Motor neuron (in vitro differentiated cells): ENCODE measurements around the gene SMC1B. TPM values are rescaled to one million over a fixed set of nuclear protein-coding genes. Genes with fewer than 3 reads are reported as not detected.

Experiments
- ATAC-seq, 8 experiments: fragments of 200-7000 bp; cut with Tn5 transposase; replicated peaks in 6 of 8; 2 replicates each; pipeline ENCODE4 v1.8.0; 2021; ENCODE audit warnings: mild to moderate bottlenecking in 8 of 8, moderate library complexity in 8 of 8
- H3K27ac ChIP-seq, 2 donors: fragments of 250-450 bp; sonication (Bioruptor Pico); 2 replicates each; pipeline ENCODE4 v1.9.0; 2021; ENCODE audit warnings: antibody characterized with exemption in 2 of 2, mild to moderate bottlenecking in 2 of 2, moderate library complexity in 1 of 2
- H3K4me1 ChIP-seq, 2 donors: fragments of 250-450 bp; sonication (Bioruptor Pico); replicated peaks in 1 of 2; 2 replicates each; pipeline ENCODE4 v1.6.1; 2021; ENCODE audit warnings: antibody characterized with exemption in 2 of 2, mild to moderate bottlenecking in 2 of 2, moderate library complexity in 1 of 2
- H3K4me3 ChIP-seq, 5 donors: fragments of 250-450 bp; sonication (Bioruptor Pico); 2 replicates each; pipeline ENCODE4 v1.9.0; 2021; ENCODE audit warnings: antibody characterized with exemption in 5 of 5, mild to moderate bottlenecking in 5 of 5, moderate library complexity in 4 of 5
- WGBS, 10 experiments: fragments of 450-650 bp; shearing (Covaris generic); methylation state at CpG; one replicate each; pipeline ENCODE4 v1.0.0; 2022; 5-methylcytosine and 5-hydroxymethylcytosine counted together
- in situ Hi-C, 9 experiments: fragments of 400-800 bp; cut with MboI; loops; one replicate each; pipeline ENCODE4 v1.15.0; 2021; ENCODE audit warnings: low sequenced_read_pairs in 9 of 9, low pct_unique_long_range_greater_than_20kb in 2 of 9; ENCODE audit not compliant: unreplicated experiment in 9 of 9
- total RNA-seq, 8 experiments: library from RNA; unstranded; fragments of 300-600 nt; gene quantifications; 2 replicates each; pipeline versions ENCODE4 v1.2.3 to v1.2.4, GENCODE V29; 2022

The SMC1B gene
- total RNA-seq, 8 experiments from 2014 or later, result 0.05 to 0.21 (median 0.09) TPM; not detected in 1

DNA sequence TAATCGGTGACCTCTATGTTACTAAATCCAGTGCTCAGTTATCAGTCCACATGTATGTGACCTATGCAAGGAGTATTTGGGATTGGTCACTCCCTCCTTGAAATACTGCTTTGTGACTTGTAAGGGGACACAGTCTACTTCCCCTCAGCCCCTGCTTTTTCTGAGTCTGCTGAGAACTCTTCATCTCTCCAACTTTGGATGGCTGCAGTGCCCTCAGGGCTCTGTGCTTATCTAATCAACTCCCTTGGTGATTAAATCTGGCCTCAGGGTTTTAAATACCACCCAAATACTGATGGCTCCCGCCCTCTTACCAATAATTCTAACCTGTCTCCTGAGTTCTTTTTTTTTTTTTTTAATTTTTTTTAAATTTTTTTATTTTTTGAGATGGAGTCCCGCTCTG lies 63.5 kb downstream of the SMC1B start:
- H3K27ac ChIP-seq, result no peak overlapping the region
- no peak overlapping the region for H3K4me3 ChIP-seq
- no peaks in the 10 kb centered on the region for H3K4me1 ChIP-seq
- in situ Hi-C loops, result no loop called here
- no peak for ATAC-seq
- WGBS, 10 experiments, result 85 to 100% (median 100%) methylated on average over 1 to 3 of the region's 3 CpGs; no CpG with 5 or more reads in 1 of the 10 experiments

- Histone ChIP-seq H3K27ac (no peak overlapping the region), H3K4me3 (no peak overlapping the region), H3K4me1 (no peaks in the 10 kb centered on the region)
- peak in 7 of 8 experiments; percentile 38 to 81 (median 62) for ATAC-seq
- in situ Hi-C loops, result no loop called here
- 17 to 82% (median 65%) methylated on average over 1 to 4 of the region's 5 CpGs; no CpG with 5 or more reads in 1 of the 10 experiments for WGBS, 10 experiments
These were observed 69.1 kb downstream of the SMC1B start for GRCh38 chr22:45344334-45344733.

GRCh38 chr22:45343143-45343542 lies 70.3 kb downstream of the SMC1B start:
- Histone ChIP-seq H3K4me1 (no peaks in the 10 kb centered on the region), H3K27ac (no peak overlapping the region), H3K4me3 (no peak overlapping the region)
- in situ Hi-C loops, result no loop called here
- no peak for ATAC-seq
- whole genome bisulfite sequencing, 10 experiments, result 82 to 100% (median 96%) methylated on average over 2 to 8 of the region's 8 CpGs; no CpG with 5 or more reads in 3 of the 10 experiments

DNA sequence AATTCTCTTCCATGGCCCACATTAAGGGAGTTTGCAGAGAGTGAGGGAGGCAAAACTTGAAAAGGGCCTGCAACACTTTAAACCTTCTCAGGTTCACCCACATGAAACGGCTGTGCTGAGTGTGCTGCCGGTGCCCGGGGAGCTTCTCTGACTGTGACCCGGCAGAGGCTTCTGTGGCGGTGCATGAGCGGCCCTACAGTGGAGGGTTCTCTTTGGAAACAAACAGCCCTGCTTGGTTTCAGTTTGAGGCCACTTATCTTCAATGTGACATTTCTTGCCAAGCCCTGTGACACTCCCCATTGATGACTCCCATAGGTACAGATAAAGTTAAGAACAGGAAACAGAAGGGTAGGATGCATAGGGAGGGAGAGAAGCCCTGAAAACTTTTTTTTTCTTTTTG lies 71.9 kb downstream of the SMC1B start:
- in situ Hi-C loops, result no loop called here
- ATAC-seq, result no peak
- H3K4me3 ChIP-seq, result no peak overlapping the region
- WGBS, 10 experiments, result 51 to 95% (median 88%) methylated on average over 1 to 6 of the region's 6 CpGs; no CpG with 5 or more reads in 5 of the 10 experiments
- H3K27ac ChIP-seq, result no peak overlapping the region
- H3K4me1 ChIP-seq, result peaks cover 0 to 5% of the 10 kb centered on the region in 2 donors

- no peak overlapping the region for H3K4me3 ChIP-seq
- 50 to 100% (median 84%) methylated on average over 1 to 8 of the region's 8 CpGs; no CpG with 5 or more reads in 3 of the 10 experiments for WGBS, 10 experiments
- H3K27ac ChIP-seq, result no peak overlapping the region
- H3K4me1 ChIP-seq, result peaks cover 0 to 11% of the 10 kb centered on the region in 2 donors
- in situ Hi-C loops, result no loop called here
- no peak for ATAC-seq
These were observed 73.1 kb downstream of the SMC1B start for GRCh38 chr22:45340323-45340722.

DNA sequence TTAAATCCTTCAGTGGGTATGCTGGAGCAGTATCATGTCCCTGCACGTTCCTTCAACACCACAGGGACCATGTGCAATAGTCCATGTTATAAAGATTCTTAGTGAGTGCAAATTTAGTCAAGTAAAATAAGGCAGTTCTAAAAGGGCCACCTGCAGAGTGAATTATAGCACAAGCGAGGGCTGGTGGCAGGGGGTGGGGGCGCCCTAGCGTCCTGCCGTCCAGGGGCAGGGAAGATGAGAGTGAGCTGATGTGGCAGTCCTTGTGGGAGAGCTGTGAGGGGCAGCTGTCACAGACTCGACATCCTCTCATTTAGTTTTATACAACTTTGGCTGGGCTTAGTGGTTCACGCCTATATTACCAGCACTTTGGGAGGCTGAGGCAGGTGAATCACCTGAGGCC lies 74.6 kb downstream of the SMC1B start:
- H3K27ac ChIP-seq, result no peak overlapping the region
- in situ Hi-C loops, result no loop called here

GRCh38 chr22:45337536-45337935 lies 75.9 kb downstream of the SMC1B start:
- 60 to 100% (median 94%) methylated on average over 1 to 5 of the region's 9 CpGs; no CpG with 5 or more reads in 2 of the 10 experiments for WGBS, 10 experiments
- in situ Hi-C loops, result no loop called here
- H3K4me1 ChIP-seq, result peaks cover 0 to 11% of the 10 kb centered on the region in 2 donors
- H3K27ac ChIP-seq, result no peak overlapping the region
- no peak for ATAC-seq
- H3K4me3 ChIP-seq, result no peak overlapping the region

More for the DNA sequence above, 74.6 kb downstream of the SMC1B start:
- Histone ChIP-seq H3K4me3 (no peak overlapping the region), H3K4me1 (peaks cover 0 to 11% of the 10 kb centered on the region in 2 donors)
- WGBS, 10 experiments, result 20 to 100% (median 90%) methylated on average over 1 to 4 of the region's 7 CpGs; no CpG with 5 or more reads in 4 of the 10 experiments
- ATAC-seq, result no peak

- H3K4me1 ChIP-seq, result peaks cover 0 to 11% of the 10 kb centered on the region in 2 donors
- in situ Hi-C loops, result no loop called here
- H3K27ac ChIP-seq, result no peak overlapping the region
- ATAC-seq, result peak in 3 of 8 experiments; percentile 50 to 86 (median 62)
- WGBS, 10 experiments, result 33 to 100% (median 74%) methylated on average over 1 to 11 of the region's 18 CpGs; no CpG with 5 or more reads in 3 of the 10 experiments
- H3K4me3 ChIP-seq, result no peak overlapping the region
These were observed 76.4 kb downstream of the SMC1B start for GRCh38 chr22:45336971-45337431.

DNA sequence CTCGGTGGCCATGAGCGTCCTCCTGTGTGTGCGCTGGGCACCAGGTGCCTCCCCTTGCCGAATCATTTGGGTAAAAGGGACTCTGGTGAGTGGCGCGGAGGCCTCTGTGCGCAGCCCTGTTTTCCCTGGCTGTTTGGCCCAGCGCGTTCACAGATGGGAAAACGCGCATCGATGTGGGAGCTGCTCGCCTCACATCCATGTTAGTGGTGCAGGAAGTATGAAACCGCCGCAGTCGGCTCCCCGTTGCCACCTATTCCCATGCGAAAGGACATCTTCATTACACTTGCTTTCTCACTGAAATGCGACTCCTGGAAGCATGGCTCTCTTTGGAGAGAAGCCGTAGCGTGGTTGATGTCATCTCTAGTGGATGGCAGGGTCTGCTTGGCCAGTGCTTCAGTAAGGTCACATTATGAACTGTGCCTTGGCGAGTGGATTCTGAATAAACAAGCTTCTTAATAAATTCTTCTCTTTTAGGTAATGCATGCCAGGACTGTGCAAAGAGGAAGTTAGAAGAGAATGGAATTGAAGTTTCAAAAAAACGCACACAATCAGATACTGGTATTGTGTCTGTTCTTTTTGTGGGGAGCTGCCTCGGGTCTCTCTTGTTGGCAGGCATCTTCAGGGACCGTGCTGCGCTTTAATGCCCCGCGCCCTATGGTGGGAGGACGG lies 77.4 kb downstream of the SMC1B start:
- 77 to 100% (median 93%) methylated on average over 1 to 19 of the region's 29 CpGs; no CpG with 5 or more reads in 1 of the 10 experiments for WGBS, 10 experiments

DNA sequence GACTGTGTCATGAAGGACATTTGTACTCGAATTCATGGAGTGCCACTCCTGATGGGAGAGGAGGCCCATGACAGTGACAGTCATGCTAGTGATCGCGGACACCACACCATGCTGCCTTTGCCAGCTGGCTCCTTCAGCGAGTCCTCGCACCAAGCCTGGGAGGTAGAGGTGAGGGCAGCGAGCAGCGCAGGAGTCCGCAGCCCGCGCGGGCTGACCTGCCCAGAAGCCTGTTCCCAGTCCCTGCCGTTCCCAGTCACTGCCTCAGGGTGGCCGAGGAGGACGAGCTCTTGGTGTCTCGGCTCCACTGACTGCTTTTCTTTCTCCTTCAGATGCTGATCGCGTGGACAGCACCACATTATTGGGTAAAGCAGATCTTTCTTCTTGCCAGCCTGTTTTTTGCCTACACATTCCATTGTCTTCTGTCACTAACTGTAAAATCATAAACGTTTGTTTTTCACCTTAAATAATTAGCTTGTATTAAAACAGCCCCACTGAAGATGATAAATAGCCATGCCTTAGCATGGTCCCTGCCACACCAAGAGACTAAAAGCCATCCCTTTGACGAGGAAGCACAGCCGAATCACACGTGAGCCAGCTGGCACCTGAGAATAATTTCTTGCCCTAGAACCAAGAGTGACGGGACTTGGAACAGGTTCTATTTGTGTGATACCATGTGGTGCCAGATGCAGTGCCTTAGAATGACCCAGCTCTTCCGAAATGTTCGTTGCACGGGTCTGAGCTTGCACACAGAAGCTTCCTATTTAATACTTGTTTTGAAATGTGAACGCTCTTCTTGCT lies 78.2 kb downstream of the SMC1B start:
- WGBS, 10 experiments, result 47 to 100% (median 76%) methylated on average over 1 to 20 of the region's 26 CpGs; no CpG with 5 or more reads in 1 of the 10 experiments
- Histone ChIP-seq H3K4me3 (no peak overlapping the region), H3K27ac (no peak overlapping the region), H3K4me1 (peaks cover 0 to 11% of the 10 kb centered on the region in 2 donors)
- ATAC-seq, result peak in 3 of 8 experiments; percentile 32 to 64 (median 43)
- in situ Hi-C loops, result no loop called here

More for the DNA sequence above, 77.4 kb downstream of the SMC1B start:
- in situ Hi-C loops, result no loop called here
- Histone ChIP-seq H3K27ac (no peak overlapping the region), H3K4me3 (no peak overlapping the region), H3K4me1 (peaks cover 0 to 11% of the 10 kb centered on the region in 2 donors)
- ATAC-seq, result no peak

GRCh38 chr22:45334528-45334927 lies 78.9 kb downstream of the SMC1B start:
- 60 to 100% (median 85%) methylated on average over 1 to 4 of the region's 9 CpGs; no CpG with 5 or more reads in 2 of the 10 experiments for WGBS, 10 experiments
- in situ Hi-C loops, result no loop called here
- Histone ChIP-seq H3K4me1 (peaks cover 0 to 11% of the 10 kb centered on the region in 2 donors), H3K27ac (no peak overlapping the region), H3K4me3 (no peak overlapping the region)
- ATAC-seq, result no peak

GRCh38 chr22:45334068-45334467 lies 79.3 kb downstream of the SMC1B start:
- Histone ChIP-seq H3K4me1 (peaks cover 0 to 11% of the 10 kb centered on the region in 2 donors), H3K27ac (no peak overlapping the region), H3K4me3 (no peak overlapping the region)
- ATAC-seq, result no peak
- in situ Hi-C loops, result no loop called here
- WGBS, 10 experiments, result 13 to 100% (median 82%) methylated on average over 1 to 4 of the region's 5 CpGs

DNA sequence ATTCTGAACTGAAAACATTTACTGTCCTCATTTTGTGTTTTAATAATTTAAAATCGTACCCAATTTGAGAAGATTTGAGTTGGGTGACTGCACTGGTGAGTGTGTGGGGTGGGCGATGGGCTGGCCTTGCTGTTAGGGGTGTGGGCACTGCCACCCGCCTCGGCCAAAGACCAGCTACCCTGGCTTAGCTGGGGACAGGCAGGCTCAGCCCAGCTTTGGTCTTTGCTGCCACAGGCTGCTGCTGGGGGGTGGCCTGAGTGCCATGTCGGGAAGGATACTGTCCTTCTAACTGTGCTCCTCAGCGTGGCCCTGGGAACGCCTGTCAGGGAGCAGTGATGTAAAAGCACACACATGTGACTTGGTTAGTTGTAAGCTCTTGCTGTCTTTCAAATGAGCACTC lies 81.4 kb downstream of the SMC1B start:
- ATAC-seq, result no peak
- Histone ChIP-seq H3K4me3 (no peak overlapping the region), H3K4me1 (peaks cover 0 to 11% of the 10 kb centered on the region in 2 donors), H3K27ac (no peak overlapping the region)
- WGBS, 10 experiments, result 17 to 100% (median 89%) methylated on average over 1 to 6 of the region's 7 CpGs; no CpG with 5 or more reads in 4 of the 10 experiments
- in situ Hi-C loops, result no loop called here
